H1 (cell line): Measurements from ENCODE around the gene HOXC11. TPM values are rescaled to one million over a fixed set of nuclear protein-coding genes. Genes with fewer than 3 reads are reported as not detected.

Experiments
- BACH1 ChIP-seq: IDR thresholded peaks from 2 replicates; pipeline ENCODE4 v1.6.1; 2012; ENCODE audit warnings: low read length, improper control_type of control experiment
- CHD1 ChIP-seq: IDR thresholded peaks from 2 replicates; pipeline ENCODE4 v1.6.1; 2012; ENCODE audit warnings: low read depth, low read length, improper control_type of control experiment
- CTBP2 ChIP-seq: IDR thresholded peaks from 2 replicates; pipeline ENCODE4 v1.7.0; 2011; ENCODE audit warnings: borderline replicate concordance, mild to moderate bottlenecking, moderate library complexity, mixed read lengths, low read length; ENCODE audit not compliant: insufficient read depth, insufficient read length
- MAFK ChIP-seq: IDR thresholded peaks from 2 replicates; pipeline ENCODE4 v1.6.1; 2012; ENCODE audit warnings: low read depth, mild to moderate bottlenecking, improper control_type of control experiment, low read length
- PHF8 ChIP-seq: fragments of 200-600 bp; sonication (generic); conservative IDR thresholded peaks from 2 replicates; pipeline ENCODE4 v1.7.1; 2012; ENCODE audit warnings: low read depth, mild to moderate bottlenecking, inconsistent platforms, low read length, moderate library complexity
- RFX5 ChIP-seq: IDR thresholded peaks from 2 replicates; pipeline ENCODE4 v1.6.1; 2011; ENCODE audit warnings: low read depth, low read length, improper control_type of control experiment, borderline replicate concordance
- polyA plus RNA-seq, 7 experiments: library from polyadenylated mRNA; depleted of rRNA in 3 of 7; stranded (reverse) in 5 of 7; unstranded in 2 of 7; fragments of >200 nt in 5 of 7; fragments of 200-250 nt in 2 of 7; gene quantifications; 1 replicate in 5 of 7; 2 replicates in 1 of 7; 4 replicates in 1 of 7; pipeline versions ENCODE4 v1.2.1 to v1.2.3, GENCODE V29; 2011 to 2013; ENCODE audit warnings: missing spikeins in 2 of 7, mixed read lengths in 2 of 7
- total RNA-seq: library from RNA; stranded (reverse); fragmentation: NEBNext Ultra II Directional; extraction: Animal tissue kit (Norgen Biotek cat#: 25700); gene quantifications from 2 replicates; pipeline ENCODE4 v1.2.1, GENCODE V29; 2021

HOXC11 gene
- total and polyA plus RNA-seq, 2 of the 8 experiments (the other 6 are each of a cell fraction or from before 2014, with no cell fraction given): not detected

DNA sequence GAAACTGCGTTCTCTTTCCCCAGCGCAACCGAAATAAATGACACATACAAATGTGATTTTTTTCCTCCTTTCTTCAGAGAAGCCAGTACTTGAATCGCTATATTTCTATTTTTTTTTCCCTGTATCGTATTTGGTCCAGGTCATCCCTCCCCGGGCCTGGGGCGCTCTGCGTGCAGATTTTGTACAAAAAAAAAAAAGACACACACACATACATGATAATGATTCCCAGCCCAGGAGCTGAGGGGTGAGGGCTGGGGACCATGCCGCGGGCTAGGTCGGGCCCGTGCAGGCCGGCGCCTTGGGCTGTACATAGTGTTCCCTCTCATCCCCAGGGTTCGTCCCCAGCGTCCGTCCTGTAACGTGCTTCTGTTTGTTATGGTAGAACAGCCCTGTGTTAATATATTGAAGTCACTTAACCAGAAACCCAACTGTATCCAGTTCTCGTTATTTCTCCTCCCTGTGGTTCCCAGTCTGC lies 30.0 kb downstream of the HOXC11 start (continued):
- TF ChIP-seq BACH1 (no peak), CHD1 (no peak), MAFK (no peak), PHF8 (no peak), RFX5 (no peak), CTBP2 (no peak)
